Glomerular endothelial cell (primary cell): ENCODE data around the gene SHC2. TPM values are rescaled to one million over a fixed set of nuclear protein-coding genes. Genes with fewer than 3 reads are reported as not detected.
"Not testable (repeated sequence)": the region's sequence is repeated elsewhere in the genome, so short reads cannot be mapped to it uniquely, and the experiment has no call there.

ENCODE experiments used
- DNase-seq: peaks from one replicate; pipeline ENCODE4 v3.0.0-alpha.2; 2011; ENCODE audit warnings: low read depth, low spot score; ENCODE audit errors: extremely low read depth
- total RNA-seq: library from RNA; depleted of rRNA; stranded (reverse); fragments of >200 nt; gene quantifications from 2 replicates; pipeline ENCODE4 v1.2.3, GENCODE V29; 2015

The SHC2 gene
- total RNA-seq, 1 donor from 2014 or later = 35.1 TPM

DNA sequence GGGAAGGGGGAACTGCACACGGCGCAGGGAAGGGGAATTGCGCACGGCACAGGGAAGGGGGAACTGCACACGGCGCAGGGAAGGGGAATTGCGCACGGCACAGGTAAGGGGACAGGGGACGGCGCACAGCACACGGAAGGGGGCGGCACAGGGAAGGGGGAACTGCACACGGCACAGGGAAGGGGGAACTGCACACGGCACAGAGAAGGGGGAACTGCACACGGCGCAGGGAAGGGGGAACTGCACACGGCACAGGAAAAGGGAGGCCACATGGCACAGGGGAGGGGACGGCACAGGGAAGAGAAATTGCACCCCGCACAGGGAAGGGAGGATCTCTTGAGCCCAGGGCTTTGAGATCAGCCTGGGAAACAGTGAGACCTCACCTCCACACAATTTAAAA lies 33.2 kb downstream of the SHC2 start:
- not testable (repeated sequence) for DNase-seq

DNA sequence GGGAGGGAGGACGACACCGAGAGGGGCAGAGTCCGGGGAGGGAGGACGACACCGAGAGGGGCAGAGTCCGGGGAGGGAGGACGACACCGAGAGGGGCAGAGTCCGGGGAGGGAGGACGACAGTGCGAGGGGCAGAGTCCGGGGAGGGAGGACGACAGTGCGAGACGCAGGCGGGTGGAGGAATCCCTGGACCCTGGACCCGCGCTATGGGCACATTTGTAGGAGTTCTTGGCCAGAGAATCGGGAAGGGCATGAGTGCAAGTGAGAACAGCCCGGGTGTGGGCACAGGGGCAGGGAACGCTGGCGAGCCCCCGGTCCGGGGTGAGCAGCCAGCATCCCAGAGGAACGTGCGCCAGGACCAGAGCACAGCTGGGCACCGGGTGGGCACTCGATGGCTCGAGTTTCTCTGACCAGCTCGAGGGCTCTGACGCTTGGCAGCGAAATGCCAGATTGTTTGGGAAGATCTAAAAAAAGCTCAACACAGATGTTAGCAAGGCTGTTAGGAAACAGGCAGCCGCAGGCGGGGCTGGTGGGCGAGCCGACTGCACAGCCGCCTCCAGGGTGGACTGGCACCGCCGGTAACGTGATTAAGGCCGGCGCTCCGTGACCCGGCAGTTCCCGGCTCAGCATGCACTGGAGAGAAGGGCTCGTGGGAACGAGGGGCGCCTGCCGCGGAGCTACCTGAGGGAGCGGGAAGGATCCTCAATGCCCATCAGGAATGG lies 33.9 kb downstream of the SHC2 start:
- no peak for DNase-seq

DNA sequence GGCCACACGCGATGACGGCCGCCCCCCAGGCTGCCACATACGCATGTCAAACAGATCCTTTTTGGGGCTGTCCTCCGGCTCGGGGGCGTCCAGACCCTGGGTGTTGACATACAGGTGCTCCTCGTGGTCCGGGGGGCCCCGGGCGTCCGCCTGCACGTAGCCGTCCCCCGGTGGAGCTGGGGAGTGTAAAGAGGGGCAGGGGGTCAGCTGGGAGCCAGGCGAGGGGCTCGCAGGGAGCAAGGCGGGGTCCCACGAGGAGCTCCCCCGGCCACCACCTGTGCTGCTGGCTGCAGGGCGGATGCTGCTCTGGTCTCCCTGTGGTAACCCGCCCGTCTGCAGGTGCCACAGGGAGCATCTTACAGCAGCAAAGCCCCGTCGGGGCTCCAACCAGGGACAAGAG lies 35.8 kb downstream of the SHC2 start:
- DNase-seq = no peak

DNA sequence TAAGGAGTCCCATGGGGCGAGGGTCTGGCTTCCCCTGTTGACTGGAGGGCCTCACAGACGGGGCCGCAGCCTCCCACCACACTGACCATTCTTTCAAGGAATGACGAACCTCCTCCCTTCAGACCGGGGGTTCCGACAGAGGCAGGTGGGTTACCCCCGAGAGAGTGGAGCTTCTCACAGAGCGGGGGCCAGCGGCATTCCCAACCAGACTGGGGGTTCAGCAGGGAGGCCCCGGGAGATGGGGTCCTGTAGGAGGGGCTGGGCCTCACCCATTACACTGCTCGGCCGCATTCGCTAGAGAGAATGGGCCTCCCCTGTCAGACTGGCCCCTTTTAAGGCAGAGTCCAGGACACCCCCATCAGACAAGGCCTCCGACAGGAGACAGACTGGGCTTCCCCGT lies 36.3 kb downstream of the SHC2 start:
- DNase-seq = no peak

DNA sequence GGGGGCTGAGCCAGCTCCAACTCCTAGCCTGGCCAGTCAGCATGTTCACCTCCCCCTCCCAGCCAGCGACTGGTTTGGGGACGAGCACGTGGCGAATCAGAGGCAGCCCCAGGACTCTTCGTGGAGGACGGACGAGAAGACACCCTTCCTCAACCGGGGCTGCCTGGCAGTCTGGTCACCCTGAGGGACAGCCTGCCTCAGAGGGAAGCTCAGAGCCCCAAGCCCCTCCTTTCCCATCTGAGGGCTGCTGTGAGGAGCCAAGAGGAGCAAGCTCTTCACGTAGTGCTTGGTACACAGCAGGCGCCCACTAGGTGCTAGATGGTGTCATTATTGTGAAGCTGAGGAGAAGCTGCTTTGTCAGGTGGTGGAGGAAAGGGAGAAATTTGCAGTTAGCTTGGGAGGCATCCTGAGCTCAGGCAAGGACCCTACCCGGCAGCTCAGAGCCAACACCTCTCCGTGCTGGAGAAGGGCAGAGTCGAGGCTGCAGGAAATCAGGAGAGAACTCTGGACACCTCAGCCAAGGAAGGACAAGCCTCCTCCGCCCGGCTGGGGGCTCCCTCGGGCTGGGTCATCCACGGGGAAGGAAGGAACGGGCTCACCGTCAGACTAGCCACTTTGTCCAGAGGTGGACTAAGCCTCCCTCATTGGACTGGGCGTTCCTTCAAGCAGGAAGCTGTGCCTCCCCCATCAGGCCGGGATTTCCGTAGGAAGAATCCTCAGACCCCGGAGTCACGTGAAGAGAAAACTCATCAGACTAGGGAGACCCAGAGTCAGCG lies 37.0 kb downstream of the SHC2 start:
- no peak for DNase-seq

DNA sequence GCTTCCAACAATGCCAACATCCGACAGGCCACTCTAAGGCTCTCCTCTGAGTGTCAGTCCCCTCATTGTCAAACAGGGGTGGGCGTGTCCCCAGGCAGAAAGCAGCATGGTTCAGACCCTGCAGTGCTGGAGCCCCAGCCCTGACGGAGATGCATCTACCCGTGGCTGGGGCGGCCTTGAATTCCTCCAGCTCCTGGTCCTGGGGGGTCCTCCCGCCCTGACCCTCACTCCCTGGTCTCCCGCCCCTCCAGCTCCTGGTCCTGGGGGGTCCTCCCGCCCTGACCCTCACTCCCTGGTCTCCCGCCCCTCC lies 38.0 kb downstream of the SHC2 start:
- DNase-seq = not testable (repeated sequence)

DNA sequence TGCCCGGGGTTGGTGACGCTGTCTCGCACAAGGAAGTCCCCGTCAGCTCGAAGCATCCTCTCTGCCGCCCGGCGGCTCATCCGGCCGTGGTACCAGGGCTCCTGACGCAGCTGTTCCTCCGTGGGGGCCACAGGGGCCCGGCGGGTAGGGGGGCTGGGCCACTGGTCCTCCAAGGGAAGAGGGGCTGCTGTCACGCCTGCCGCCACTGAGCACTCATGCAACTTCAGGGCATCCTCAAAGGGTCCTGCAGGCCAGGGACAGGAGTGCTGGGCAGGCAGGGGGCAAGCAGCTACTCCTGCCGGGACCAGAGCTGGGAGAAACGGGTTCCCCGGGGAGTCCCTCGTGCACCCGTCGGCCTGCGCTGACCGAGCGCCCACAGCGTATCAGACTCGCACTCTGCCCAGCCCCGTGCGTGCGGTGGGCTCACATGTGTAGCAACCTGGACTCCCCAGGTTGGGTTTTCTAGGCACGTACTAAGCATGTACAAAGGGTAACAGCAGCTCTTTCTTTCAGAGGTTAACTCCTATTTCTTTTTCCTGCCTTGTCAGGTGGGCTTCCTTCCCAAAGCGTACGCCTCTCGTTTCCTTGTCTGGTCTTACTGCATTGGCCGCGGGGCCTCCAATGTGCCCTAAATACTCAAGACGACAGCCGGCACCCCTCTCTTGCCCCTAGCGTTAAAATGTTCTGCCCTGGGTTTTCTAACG lies 38.5 kb downstream of the SHC2 start:
- DNase-seq = no peak

DNA sequence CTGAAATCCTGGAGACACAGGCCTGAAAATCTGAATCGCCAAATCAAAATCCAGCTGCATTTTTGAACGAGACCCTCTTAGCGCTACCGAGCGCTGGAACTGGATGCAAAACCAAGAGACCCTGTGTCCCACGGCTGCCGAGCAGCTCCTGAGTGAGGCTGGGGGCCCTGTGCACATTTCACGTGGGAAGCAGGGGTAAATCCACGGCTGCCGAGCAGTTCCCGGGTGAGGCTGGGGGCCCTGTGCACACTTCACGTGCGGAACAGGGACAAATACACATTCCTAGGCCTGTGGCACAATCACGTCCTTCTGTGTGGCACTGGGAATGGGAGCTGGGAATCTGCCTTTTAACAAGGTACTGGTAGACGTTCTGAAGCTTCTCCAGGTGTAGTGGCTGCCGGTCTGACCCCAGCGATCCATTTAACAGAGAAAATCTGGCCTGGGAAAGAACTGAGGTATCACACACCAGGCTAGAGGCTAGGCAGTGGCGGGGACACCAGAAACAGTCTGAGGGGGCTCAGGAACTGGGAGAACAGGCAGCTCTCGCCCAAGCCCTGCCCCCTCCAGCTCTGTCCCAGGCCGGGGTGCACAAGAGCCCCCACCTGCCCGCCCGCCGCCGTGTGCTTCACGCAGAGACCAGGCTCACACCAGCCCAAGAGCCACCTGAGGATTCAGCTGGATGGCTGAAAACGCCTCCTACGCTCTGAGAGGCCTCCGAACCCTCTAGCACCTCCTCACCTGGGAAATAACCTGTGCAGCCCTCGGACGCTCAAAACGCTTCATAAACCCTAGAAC lies 40.9 kb downstream of the SHC2 start:
- no peak for DNase-seq

DNA sequence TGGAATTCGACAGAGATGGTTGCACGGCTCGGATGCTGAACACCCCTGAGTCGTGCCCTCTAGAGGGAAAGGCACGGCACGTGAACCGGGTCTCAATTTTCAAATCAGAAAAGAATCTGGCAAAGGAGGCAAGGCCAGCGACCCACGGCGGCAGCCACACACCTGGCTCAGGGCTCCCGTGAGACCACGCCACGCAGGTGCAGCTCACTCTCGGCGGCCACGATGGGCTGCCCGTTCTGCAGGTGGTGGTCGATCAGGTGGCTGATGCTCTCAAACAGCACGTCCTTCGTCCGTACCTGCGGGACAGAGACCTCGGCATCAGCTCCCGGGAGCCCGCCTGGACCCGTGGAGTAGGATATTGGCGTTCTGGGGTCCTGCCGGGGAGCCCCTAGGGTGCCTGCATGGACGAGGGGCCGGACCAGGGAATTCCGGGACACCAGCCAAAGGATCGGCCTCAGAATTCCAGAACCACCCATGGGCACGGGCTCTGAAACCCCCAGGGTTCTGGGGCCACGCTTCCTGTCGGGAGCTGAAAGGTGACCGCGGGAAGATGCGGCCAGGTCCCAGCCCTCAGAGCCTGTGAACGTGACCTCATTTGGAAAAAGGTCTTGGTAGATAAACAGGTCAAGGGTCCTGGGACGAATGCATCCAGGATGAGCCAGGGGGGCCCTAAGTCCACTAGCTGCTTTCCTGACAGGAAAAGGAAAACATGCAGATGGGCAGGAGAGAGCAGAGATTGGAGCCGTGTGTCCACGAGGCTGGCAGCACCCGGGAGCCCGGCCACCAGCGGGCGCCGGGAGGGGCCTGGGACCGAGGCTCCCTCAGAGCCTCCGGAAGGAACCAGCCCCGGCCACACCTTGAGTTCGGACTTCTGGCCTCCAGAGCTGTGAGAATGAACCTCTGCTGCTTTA lies 41.8 kb downstream of the SHC2 start:
- no peak for DNase-seq

DNA sequence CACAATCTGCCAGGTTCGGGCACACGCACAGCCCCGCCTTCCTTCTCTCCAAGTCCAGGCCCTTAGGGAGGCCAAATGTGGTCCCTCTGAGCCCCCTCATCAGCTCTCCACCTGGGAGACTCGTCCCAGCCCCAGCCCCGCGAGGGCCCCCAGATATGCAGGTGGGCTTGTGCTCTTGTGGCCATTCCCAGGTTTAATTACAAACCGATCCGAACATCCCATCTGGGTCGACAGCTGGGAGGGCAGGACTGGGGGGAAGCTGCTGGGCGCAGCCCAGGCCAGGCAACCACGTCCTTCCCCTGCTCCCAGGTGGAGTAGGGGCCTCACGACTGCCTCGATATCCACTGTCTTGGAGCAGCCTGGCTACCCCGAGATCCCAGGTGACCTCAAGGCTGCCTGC lies 44.4 kb downstream of the SHC2 start:
- no peak for DNase-seq

DNA sequence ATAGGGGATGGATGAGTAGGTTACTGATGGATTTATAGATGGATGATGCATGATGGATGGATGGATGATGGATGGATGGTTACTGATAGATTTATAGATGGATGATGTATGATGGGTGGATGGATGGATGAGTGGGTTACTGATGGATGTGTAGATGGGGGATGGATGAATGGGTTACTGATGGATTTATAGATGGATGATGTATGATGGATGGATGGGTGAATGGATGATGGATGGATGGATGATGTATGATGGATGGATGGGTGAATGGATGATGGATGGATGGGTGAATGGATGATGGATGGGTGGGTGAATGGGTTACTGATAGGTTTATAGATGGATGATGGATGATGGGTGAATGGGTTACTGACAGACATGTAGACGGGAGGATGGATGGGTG lies 45.5 kb downstream of the SHC2 start:
- no peak for DNase-seq

DNA sequence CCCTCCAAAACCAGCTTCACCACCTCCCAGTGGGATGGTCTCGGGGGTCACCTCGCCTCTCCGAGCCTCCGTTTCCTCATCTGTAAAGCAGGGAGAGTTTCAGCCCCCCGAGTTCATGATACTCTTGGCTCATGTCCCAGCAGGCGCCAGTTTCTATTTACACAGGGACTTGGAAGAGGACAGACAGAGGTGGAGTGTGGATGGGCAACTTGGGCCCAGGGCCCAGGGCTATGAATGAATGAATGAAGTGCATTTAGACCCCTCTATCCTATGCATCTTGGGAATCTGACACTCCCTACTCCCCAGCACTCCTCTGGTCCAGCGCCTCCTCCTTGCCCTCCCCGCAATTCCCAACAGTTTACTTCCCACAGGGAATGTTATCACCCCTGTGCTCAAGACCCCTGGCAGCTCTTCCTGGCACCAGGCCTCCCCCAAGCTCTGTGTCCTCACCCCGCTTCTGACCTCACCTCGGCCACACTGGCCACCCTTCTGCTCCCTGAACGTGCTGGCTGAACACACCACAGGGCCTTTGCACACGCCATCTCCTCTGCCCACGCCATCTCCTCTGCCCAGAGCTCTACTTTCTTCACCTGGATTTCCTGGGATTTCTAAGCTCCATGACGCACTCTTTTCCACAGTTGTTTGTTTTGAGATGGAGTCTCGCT lies 46.9 kb downstream of the SHC2 start:
- no peak for DNase-seq

DNA sequence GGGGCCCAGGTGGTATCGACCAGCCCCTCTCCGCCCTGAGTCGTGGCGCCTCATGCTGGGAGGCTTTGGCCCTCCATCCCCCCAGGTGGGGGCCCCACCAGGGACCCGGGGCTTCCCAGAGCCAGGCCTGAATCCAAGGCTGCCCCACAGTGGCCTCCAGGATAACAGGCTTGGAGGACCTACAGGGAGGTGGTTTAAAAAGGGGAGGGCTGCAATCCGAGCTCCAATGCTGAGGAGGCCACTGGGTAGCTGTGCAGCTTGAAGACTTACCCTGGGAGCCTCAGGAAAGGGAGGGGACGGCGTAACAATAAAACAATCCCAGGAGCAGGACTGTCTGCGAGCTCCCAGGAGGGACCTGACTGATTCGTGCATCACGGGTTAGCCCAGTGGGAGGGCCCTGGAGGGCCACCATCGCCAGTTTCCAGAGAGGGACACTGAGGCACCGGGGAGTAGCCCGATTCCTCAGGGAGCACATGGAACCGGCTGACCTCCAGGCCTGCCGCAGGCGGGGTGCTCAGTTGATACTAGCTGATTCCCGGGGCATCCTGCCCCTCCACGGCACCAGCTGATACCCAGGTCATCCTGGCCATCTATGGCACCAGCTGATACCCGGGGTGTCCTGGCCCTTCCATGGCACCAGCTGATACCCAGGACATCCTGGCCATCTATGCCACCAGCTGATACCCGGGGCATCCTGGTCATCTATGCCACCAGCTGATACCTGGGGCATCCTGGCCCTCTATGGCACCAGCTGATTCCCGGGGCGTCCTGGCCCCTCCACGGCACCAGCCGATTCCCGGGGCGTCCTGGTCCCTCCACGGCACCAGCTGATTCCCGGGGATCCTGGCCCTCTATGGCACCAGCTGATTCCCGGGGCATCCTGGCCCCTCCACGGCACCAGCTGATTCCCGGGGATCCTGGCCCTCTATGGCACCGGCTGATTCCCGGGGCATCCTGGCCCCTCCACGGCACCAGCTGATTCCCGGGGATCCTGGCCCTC lies 48.2 kb downstream of the SHC2 start:
- DNase-seq = no peak

DNA sequence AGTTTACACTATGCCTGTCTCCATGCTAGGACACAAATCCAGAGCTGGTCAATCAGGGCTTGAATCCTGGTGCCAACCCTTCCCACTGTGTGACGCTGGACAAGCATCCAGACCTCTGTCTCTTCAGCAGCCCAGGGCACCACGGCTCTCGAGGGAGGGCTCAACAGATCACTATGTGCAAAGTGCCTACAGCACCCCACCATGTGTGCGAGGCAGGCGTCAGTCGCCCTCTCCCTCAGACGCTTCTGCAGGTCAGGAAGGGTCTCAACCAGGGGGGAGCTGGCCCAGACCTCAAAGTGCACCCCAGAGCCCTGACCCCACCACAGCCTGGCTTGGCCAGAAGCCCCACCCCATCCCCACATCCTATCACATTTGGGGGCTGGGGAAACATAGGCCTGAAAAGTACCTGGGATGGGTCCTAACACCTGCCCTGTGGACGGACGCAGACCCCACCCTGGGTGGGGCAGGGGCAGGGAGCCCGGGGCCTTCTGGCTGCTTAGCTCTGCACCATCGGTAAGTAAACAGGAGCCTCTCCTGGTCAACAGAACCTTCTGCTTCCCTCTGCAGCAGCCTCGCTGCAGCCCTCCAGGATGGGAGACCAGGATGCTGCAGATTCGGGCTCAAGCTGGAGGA lies 49.0 kb downstream of the SHC2 start:
- DNase-seq = no peak

DNA sequence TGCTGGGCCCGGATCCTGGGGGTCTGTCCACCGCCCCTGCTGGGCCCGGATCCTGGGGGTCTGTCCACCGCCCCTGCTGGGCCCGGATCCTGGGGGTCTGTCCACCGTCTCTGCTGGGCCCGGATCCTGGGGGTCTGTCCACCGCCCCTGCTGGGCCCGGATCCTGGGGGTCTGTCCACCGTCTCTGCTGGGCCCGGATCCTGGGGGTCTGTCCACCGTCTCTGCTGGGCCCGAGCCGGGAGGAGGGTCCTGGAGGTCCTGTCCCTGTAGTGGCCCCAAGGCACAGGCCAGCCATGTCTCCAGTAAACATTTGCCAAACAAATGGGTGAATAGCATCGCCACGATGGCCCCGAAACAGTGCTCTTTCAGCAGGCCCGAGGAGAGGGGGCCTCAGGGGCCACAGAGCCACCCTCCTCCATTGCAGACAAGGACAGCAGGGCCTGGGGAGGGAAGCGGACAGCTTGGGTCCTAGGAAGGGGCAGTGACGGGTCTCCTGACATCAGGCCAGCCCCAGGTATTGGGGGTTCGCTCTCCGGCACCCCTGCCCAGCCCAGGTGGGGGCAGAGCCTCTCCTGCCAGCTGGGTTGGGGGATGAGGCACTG lies 49.6 kb downstream of the SHC2 start:
- DNase-seq = not testable (repeated sequence)

DNA sequence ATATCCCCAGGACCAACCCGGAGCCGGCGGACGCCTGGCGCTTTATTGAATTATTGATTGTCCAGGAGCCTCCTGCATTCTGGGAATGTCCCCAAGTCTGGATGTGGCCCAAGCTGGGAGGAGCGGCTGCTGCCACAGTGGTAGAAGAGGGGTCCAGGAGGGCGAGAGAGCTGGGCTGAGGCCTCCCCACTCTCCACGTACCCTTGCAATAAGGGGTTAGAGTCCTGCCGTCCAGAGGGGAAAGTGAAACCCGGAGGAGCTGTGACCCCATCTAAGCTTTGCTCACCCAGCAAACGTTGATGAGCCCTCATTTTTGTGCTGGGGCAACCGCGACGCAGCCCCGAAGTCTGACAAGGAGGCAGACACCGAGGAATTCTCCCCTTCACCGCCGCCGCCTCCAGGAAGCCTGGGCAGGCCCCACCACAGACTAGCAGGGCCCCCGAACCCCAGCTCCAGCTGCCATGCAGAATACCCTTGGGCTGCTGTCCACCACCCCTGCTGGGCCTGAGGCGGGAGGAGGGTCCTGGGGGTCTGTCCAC lies 50.5 kb downstream of the SHC2 start:
- DNase-seq = no peak
